H54 (cell line): Measurements from ENCODE around the gene UBL5.
"Not testable (repeated sequence)": the region's sequence is repeated elsewhere in the genome, so short reads cannot be mapped to it uniquely, and the experiment has no call there.

Experiments used
- DNase-seq: peaks from one replicate; pipeline ENCODE4 v3.0.0; 2011; ENCODE audit warnings: low spot score, mixed read lengths; ENCODE audit not compliant: insufficient read length
- FAIRE-seq: peaks from 3 replicates; lab custom pipeline; 2011; peaks lifted over from hg19 to GRCh38; lab: Jason Lieb, UNC
- POLR2A ChIP-seq: IDR thresholded peaks from 2 replicates; pipeline ENCODE4 v1.6.1; 2011; ENCODE audit warnings: low read depth, mild to moderate bottlenecking, low read length

Gene UBL5

GRCh38 chr19:9796113-9796773 lies 31.5 kb upstream of the UBL5 start:
- DNase-seq (peak; percentile 68), FAIRE-seq (peak; percentile 86)
- no peak for TF ChIP-seq POLR2A

GRCh38 chr19:9797871-9798270 lies 29.8 kb upstream of the UBL5 start:
- DNase-seq (no peak), FAIRE-seq (no peak)
- no peak for TF ChIP-seq POLR2A

- FAIRE-seq = no peak
- no peak for TF ChIP-seq POLR2A
Measured at GRCh38 chr19:9799162-9799561, 28.6 kb upstream of the UBL5 start.

DNA sequence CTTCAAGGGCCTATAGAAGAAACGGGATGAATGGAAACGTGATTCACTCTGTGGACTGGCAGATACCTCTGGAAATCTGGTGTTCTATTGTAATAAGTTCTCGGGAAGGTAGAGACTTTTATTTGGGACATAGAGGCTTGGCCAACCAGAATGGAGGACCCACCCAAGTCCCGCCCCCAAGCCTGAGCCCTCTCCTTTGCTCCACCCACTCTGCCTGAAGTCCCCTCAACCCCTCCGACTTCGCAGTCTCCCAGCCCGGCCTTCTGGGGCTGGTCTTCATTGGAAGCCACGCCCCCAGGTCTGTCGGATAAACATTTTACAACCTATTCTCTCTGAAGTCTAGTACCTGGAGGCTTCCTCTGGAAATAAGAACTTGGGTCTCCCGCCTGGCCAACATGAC lies 25.7 kb upstream of the UBL5 start:
- FAIRE-seq (no peak), DNase-seq (no peak)
- no peak for TF ChIP-seq POLR2A

More at GRCh38 chr19:9799162-9799561, 28.6 kb upstream of the UBL5 start:
- DNase-seq = no peak

- no peak for TF ChIP-seq POLR2A
- FAIRE-seq = no peak
- no peak for DNase-seq
Measured at GRCh38 chr19:9806803-9807202, 20.9 kb upstream of the UBL5 start.

- no peak for FAIRE-seq
- DNase-seq = no peak
- TF ChIP-seq POLR2A = no peak
Measured at GRCh38 chr19:9808855-9809824, 18.6 kb upstream of the UBL5 start.

DNA sequence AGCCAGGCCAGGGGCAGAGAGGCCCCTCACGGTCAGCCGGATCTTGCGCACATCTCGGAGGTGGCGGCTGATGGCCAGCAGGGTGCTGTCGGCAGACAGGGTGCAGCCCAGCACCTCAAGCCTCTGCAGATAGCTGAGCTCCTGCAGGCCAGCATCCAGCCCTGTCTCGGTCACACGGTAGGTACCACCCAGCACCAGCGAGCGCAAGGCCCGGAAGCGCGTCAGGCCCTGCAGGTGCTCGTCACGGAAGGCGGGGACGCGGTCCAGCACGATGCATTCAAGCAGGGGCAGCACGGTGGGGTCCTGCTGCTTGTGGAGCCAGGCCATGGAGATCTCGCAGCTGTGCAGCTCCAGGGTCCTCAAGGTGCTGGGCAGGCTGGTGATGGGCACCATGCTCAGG lies 16.6 kb upstream of the UBL5 start:
- DNase-seq = no peak
- TF ChIP-seq POLR2A = no peak; the same call in 1 of the 2 replicates
- no peak for FAIRE-seq

DNA sequence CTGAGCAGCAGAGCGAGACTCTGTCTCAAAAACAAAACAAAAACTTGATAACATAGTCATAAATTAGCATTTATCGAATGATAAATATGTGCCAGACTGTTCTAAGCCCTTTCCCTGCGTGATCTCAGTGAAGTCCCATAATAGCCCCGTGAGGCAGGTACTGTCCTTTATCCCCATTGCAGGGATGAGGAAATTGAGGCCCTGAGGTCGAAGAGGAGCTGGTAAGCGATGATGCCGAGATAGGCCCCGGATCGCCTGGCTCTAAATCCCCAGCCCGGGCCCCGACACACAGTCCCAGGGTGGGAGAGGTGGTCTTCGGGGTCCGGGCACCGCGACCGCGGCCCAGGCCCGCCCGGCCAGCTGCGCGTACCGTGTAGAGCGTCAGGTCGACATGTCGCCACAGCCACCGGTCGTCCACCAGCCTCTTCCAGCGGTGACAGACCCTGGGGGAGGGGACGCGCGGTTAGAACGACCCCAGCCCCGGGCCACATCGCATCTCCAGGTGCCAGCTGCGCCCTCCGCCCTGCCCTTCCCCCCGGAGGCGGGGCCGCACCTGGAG lies 9.5 kb upstream of the UBL5 start:
- FAIRE-seq (no peak), DNase-seq (no peak)
- TF ChIP-seq POLR2A = no peak

DNA sequence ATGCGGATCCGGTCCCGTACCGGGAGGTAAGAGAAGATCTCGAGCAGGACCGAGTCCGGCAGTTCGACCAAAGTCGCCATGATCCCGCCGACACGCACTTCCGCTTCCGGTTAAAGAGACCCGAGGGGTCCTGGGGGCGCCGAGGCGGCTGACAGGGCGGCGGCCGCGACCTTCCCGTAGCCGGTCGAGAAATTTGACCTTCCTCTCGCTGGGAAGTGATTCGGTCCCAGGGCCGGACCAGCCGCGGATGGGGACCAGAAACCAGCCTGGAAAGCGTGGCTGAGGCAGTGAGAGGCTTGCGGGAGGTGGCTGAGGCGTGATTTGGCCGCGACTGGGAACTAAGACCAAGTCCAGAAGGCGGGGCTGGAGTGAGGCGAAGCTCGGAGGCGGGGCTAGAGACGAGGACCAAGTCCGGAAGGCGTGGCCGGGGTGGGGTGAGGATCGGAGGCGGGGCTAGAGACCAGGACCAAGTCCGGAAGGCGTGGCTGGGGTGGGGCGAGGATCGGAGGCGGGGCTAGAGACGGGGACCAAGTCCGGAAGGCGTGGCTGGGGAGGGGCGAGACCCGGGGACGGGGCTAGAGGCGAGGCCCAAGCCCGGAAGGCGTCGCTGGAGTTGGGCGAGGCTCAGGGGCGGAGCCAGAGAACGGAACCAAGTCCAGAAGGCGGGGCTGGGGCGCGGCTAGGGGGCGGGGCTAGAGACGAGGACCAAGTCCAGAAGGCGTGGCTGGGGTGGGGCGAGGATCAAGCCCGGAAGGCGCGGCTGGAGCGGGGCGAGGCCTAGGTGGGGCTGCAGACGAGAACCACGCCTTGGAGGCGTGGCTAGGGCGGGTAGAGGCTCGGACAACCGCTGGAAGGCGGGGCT lies 8.8 kb upstream of the UBL5 start, which contains the start of gene FBXL12:
Gene FBXL12, minus strand, starts transcription at position 346 of the 862 bp plus-strand sequence. Its CDS starts 266 bp downstream, at position 80.
- peak; percentile 55 for FAIRE-seq
- TF ChIP-seq POLR2A = peak; percentile 90

GRCh38 chr19:9819596-9819909 lies 8.2 kb upstream of the UBL5 start:
- DNase-seq (peak; percentile 95), FAIRE-seq (peak; percentile 93)
- no peak for TF ChIP-seq POLR2A

More for the DNA sequence above, 8.8 kb upstream of the UBL5 start, which contains the start of gene FBXL12:
- peak; percentile 86 for DNase-seq

DNA sequence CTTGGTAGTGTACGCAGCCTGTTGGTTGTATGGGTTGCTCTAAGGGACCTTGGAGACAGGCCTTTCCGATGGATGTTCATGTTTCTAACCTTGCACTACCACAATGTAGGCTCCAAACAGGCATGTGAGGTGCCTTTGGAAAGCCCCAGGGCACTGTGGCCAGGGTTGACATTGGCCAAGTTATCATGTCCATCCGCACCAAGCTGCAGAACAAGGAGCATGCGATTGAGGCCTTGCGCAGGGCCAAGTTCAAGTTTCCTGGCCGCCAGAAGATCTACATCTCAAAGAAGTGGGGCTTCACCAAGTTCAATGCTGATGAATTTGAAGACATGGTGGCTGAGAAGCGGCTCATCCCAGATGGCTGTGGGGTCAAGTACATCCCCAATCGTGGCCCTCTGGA lies 7.7 kb upstream of the UBL5 start:
- DNase-seq, FAIRE-seq: not testable (repeated sequence)

DNA sequence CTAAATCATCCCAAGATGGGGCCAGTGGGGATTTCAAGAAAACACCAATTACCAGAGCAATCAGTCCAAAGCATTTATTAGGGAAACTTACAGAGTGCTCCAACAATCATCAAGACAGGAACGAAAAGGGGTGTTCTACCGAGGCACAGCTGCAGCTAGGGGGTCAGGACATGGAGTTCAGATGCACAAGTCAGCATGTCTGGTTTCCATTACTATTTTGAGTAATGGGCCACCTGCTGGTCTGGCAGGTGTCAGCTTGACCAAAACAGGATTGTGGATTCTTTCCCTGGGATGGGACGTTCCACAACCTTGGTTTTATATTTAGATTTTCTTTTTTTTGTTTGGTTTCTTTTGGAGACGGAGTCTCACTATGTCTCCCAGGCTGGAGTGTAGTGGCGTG lies 3.9 kb upstream of the UBL5 start:
- FAIRE-seq (no peak), DNase-seq (no peak)
- TF ChIP-seq POLR2A = no peak

GRCh38 chr19:9828551-9829063 lies 889 bp downstream of the UBL5 start:
- DNase-seq (no peak), FAIRE-seq (no peak)
- no peak for TF ChIP-seq POLR2A
